Activated T-helper 9 cell treated with anti-CD3 and anti-CD28 coated beads, Interleukin-2, amount 50 U/mL, for 16 hours (primary cell): ENCODE measurements around the gene NWD2.
"Not testable (repeated sequence)": the region's sequence is repeated elsewhere in the genome, so short reads cannot be mapped to it uniquely, and the experiment has no call there.

ENCODE experiments used
- DNase-seq: peaks from one replicate; pipeline ENCODE4 v3.0.0-alpha.2; 2020; ENCODE audit warnings: low read depth

NWD2 gene, protein sequence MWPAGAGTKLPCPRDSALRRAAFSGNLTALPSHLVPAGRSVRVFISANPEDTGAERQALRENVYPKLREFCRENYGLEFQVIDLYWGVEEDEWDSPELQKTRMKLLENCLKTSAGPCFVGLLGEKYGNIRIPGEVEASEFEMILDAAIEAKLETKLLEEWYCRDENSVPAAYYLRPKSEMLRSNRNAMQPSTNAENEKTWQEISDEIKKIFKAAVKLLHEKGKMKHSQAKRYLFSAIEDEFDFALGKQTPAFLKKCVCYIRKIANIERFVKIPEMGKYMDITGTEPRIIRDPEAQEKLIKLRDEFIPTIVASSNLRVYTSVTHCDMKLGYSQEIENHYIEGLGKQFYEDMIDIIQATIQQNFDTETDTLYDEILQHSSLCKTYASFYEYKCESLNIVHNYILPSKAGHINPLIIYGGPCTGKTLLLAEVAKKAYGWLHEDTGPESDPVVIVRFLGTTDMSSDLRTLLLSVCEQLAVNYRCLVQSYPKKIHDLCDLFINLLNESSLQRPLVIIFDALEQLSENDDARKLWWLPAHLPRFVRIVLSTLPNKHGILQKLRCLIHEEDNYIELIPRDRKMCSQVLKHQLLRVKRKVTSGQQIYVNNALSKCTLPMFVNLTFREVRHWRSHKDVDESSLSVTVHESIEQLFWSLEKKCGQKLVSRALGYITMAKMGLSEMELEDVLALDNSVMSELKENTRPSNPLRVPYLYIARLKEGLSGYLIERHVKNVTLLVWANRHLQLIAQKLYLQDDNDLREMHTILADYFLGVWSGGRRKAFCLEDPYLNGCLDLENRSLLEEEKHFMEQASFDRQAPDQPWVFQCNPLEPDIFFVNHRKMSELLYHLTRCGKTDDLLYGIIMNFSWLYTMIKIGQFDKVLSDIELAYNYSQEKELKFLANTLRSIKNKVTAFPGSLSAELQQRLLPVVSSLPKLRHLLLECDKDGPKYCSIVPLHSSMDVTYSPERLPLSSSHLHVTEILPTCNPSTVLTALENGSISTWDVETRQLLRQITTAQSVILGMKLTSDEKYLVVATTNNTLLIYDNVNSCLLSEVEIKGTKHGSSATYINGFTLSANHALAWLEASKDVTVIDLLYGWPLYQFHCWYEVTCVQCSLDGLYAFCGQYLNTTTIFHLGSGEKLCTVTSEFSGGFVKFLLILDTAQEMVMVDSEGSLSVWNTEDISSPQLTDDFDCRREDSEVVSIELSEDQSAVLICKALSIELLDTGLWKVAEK (N-terminal part only)

DNA sequence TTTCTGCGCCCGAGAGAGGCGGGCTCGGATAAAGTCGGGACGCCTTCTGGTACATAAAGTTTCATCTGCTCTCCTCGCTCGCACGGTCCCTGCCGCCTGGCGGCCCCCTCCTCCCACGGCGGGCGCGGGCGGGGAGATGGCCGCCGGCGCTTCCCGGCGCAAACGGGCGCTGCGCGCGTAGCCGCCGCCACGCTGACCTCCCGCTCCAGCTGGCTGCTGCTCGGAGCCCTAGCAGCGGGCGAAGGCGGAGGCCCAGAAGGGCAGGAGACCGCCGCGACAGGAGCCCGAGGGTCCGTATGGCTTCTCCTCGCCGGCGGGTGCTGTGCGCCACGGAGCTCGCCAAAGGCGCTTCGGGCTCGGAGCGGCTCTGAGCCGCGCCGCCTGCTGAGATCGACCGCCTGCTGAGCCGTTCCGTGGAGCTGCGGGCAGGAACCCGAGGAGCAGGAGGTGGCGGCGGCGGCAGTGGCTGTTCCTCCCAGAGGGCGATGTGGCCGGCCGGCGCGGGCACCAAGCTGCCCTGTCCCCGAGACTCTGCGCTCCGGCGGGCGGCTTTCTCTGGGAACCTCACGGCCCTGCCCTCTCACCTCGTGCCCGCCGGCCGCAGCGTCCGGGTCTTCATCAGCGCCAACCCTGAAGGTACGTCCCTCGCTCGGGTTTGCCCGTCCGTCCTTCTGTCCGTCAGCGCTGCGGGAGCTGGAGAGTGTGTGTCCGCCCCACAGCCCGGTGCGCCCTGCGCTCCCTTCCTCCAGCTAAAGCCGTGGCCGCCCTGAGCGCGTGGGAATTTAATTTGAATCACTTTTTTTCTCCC, at the start of gene NWD2:
Gene NWD2 (plus strand): TSS at position 161 of the 808 bp plus-strand sequence. CDS start 325 bp downstream, at position 486.
- DNase-seq = no peak

GRCh38 chr4:37197899-37198298, 46.6 kb upstream of the NWD2 start:
- DNase-seq = no peak

- not testable (repeated sequence) for DNase-seq
These were observed 39.8 kb upstream of the NWD2 start for GRCh38 chr4:37204740-37205139.

DNA sequence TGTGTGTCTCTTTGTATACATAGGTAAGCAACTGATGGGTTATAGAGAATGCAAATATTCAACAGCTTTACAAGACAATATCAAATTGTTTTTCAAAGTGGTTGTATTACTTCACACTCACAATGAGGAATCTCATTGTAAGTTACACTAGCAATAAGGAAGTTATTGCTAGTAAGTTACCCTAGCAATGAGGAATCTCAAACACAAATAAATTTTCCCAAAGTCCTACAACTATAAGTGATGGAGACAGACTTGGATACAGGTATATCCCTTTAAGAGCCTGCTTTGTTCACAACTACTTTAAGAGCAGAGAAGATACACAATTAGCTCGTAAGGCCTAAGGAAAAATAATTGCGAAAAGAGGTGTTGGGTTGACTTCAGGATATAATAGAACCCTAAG, 28.3 kb upstream of the NWD2 start:
- no peak for DNase-seq

DNA sequence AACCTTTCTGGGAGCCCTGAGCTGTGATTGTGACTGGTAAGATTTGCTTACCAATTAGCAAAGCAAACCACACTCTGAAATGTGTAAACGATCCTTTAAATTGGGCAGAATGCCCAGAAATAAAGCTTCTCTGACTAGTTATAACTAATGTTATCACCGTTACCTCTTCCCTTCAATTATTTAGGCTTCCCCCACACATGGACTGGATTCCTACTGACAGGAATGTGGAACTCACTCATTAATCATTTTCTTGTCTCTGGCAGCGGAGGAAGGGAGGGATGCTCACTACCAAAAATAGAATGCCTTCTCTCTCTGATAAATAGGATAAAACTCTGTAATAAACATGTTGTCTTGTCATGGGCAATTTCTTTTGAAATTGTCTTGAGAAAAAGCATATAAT, 25.3 kb upstream of the NWD2 start:
- DNase-seq = no peak

DNA sequence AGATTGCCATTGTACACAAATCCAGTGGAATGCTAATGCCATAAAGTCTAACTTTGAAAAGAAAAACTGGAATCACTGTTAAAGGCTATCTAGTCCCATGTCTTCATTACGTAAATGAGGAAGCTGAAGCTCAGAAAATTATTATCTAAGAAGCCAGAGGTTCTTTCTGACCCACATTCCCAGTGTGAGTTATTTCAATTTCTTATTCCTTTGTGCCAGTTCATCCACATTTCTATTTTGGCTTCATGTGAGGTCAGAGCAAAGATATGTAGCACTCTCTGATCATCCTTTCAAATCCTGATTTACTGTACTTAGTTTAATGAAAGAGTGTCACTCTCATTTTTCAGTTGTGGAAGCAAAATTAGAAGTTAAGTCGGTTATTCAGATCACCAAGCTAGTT, 24.6 kb upstream of the NWD2 start:
- DNase-seq = no peak

DNA sequence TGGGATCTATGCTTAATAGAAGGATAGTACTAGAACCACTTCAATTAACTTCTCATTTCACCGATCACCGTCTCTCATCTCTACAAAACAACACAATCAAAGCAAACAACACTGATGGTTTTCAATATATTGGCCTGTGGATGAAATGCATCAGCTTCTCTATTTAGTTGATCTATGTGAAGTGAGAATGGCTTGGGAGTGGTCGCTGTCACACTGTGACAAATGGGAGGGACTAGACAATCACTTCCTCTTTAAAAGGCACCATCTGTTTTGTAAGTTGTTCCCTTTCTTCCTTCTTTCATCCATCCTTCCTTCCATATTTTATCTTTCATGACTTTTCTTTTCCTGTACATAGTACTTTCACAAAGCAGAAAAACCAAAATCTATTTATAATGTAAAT, 23.9 kb upstream of the NWD2 start:
- no peak for DNase-seq

DNA sequence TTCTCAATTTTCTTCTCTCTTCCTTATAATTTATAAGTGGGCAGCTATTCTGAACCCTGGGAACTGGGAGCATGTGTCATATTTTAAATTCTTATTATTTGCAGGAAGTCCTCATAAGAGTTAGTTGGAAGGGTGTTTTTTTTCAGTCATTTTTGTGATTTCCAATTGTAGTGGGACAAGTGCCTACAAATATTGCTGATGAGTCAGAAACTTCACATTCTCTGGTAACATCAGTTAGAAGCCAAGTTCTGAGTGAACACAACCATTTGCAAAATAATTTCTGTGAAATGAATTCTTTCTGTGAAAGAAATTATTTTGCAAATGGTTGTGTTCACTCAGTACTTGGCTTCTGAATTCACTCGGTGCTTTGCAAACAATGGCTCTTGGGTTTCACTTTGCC, 20.8 kb upstream of the NWD2 start:
- DNase-seq = no peak

DNA sequence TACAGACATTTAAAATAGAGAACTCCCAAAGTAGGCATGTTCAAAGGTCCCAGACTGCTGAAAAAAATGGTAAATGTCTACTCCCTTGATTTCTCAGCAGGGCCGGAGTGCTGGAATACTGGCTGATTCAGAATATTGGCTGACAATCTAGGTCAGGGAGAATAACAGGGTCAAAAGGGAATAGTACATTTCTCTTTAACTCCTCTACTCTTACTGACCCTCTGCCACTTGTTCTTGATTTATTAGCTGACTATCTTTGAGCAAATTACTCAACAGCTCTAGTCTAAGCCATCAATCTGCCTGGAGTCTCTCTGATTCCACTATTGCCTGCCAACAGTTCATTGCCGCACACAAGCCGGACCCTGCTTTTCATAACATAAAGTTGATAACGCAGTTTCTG, 19.7 kb upstream of the NWD2 start:
- DNase-seq = no peak

DNA sequence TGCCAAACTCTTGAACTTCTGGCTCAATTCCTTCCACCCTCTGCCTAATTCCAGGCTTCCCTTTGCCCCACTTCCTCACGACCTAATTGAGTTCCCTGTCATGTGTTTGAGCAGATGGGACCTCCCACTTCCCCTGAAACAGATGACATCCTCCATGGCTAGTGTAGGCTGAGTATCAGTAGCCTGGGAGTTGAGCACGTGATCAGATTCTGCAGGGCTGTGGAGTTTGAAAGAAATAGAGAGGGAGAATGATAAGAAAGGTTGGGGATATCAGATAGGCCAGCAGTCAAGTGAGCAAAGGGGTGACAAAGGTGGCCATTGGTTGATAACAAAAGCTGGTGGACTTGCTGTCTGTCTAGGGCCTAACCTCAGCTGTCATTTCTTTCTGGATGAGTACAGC, 18.8 kb upstream of the NWD2 start:
- DNase-seq = no peak

GRCh38 chr4:37232315-37232714, 12.2 kb upstream of the NWD2 start:
- DNase-seq = no peak

GRCh38 chr4:37236165-37236564, 8.4 kb upstream of the NWD2 start:
- no peak for DNase-seq

DNA sequence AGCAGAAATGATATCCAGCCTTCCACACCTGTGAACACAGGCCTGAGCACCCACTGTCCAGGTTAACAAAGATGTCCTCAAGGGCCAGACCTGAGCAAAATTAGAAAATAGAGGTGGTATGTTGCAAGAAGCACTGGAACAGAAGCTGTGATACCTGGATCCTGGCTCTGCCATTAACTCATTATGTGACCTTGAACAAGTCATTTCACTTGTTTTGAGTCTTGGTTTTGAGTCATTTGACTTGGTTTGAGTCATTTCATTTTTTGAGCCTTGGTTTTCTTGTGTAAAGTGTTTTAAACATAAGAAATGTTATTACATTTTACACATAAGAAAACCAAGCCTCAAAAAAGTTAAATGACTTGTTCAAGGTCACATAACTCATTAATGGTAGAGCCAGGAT, 2.9 kb upstream of the NWD2 start:
- no peak for DNase-seq

- no peak for DNase-seq
These were observed 1.5 kb upstream of the NWD2 start for GRCh38 chr4:37243051-37243450.

GRCh38 chr4:37243722-37244582, 591 bp upstream of the NWD2 start:
- DNase-seq = no peak

GRCh38 chr4:37245391-37245954, 930 bp downstream of the NWD2 start:
- DNase-seq = no peak

DNA sequence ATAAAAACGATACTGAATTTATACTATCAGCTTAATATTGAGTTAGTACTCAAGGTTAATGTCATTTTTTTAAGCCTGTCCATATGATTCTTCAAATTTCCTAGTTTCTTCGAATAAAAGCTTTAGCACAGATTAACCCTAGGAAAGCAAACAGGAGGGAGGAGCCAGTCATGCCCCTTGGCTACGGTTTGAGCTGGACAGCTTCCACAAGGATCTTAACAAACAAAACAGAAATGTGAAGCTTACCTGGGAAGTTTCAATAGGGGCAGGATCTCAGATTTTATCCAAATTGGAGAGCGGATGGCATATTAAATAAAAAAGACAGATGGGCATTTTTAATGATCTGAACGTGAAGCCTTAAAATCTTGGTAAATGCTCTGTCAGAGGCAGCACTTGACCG, 2.3 kb downstream of the NWD2 start:
- no peak for DNase-seq

DNA sequence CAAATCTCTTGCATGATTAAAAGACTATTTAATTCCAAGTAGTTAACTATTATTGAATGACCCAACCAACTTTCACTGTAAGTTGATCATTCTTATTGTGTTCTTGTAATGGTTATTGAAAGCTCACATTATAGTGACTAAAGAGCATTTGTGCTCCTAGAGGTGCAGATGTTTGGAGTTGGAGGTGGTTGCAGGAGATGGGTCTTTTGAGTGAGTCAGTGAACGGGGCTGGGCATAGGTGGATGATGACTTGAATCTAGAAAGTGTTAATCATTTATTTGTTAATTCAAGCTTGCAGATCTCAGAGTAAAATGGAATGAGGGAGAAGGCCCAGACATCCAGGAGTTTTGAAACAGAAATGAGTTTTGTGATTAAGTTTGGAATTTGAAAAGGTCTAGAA, 13.7 kb downstream of the NWD2 start:
- DNase-seq = no peak

GRCh38 chr4:37268319-37268718, 23.8 kb downstream of the NWD2 start:
- DNase-seq = no peak

DNA sequence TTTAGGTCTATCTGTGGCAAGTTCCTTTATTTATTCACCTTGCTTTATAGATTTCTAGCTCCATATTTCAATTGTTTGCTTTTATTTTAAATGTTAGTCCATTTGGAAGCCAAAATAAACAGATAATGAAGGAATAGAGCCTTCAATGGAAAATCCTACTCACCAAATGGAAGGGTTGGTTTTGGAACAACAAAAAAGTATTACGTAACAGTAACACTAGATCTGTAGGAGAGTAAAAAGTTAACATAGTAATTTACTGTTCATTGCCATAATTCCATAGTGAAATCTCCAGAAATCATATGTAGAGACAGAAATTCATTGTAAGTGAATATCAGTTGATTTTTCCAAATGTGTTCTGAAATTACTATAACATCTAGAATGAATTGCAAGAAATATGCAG, 34.6 kb downstream of the NWD2 start:
- DNase-seq = no peak
